Measurements from ENCODE around the gene SEMA4D. TPM values are rescaled to one million over a fixed set of nuclear protein-coding genes. Genes with fewer than 3 reads are reported as not detected.

SEMA4D gene
- total RNA-seq, 1 donor from 2014 or later, result 13.5 TPM

GRCh38 chr9:89519366-89519805, 21.5 kb upstream of the SEMA4D start:
- Histone ChIP-seq H3K27me3 (no peaks in the 10 kb centered on the region), H3K36me3 (no peaks in the 10 kb centered on the region), H3K27ac (no peak overlapping the region), H3K9me3 (no peaks in the 10 kb centered on the region), H3K4me3 (no peak overlapping the region), H3K4me1 (no peaks in the 10 kb centered on the region)
- intact Hi-C loops (cut with DNase I), result no loop called here
- no peak for DNase-seq (ENCODE audit: low spot score in 2 of 2)
- TF ChIP-seq, protein P1, sequence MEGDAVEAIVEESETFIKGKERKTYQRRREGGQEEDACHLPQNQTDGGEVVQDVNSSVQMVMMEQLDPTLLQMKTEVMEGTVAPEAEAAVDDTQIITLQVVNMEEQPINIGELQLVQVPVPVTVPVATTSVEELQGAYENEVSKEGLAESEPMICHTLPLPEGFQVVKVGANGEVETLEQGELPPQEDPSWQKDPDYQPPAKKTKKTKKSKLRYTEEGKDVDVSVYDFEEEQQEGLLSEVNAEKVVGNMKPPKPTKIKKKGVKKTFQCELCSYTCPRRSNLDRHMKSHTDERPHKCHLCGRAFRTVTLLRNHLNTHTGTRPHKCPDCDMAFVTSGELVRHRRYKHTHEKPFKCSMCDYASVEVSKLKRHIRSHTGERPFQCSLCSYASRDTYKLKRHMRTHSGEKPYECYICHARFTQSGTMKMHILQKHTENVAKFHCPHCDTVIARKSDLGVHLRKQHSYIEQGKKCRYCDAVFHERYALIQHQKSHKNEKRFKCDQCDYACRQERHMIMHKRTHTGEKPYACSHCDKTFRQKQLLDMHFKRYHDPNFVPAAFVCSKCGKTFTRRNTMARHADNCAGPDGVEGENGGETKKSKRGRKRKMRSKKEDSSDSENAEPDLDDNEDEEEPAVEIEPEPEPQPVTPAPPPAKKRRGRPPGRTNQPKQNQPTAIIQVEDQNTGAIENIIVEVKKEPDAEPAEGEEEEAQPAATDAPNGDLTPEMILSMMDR (IDR thresholded peaks at IDR 0.05), result no peak

- Histone ChIP-seq H3K27me3 (no peaks in the 10 kb centered on the region), H3K4me3 (no peak overlapping the region), H3K27ac (no peak overlapping the region), H3K4me1 (no peaks in the 10 kb centered on the region), H3K9me3 (no peaks in the 10 kb centered on the region), H3K36me3 (no peaks in the 10 kb centered on the region)
- TF ChIP-seq, protein P1 (IDR thresholded peaks at IDR 0.05), result no peak
- intact Hi-C loops (cut with DNase I), result no loop called here
- DNase-seq (ENCODE audit: low spot score in 2 of 2), result no peak
These were observed 20.8 kb upstream of the SEMA4D start for GRCh38 chr9:89518466-89519365.

- no peak for DNase-seq (ENCODE audit: low spot score in 2 of 2)
- Histone ChIP-seq H3K27me3 (no peaks in the 10 kb centered on the region), H3K4me1 (no peaks in the 10 kb centered on the region), H3K9me3 (no peaks in the 10 kb centered on the region), H3K4me3 (no peak overlapping the region), H3K27ac (no peak overlapping the region), H3K36me3 (no peaks in the 10 kb centered on the region)
- TF ChIP-seq, protein P1 (IDR thresholded peaks at IDR 0.05), result no peak
- intact Hi-C loops (cut with DNase I), result no loop called here
These were observed 17.5 kb upstream of the SEMA4D start for GRCh38 chr9:89515416-89515815.

GRCh38 chr9:89514956-89515355, 17.0 kb upstream of the SEMA4D start:
- Histone ChIP-seq H3K4me1 (no peaks in the 10 kb centered on the region), H3K9me3 (no peaks in the 10 kb centered on the region), H3K36me3 (no peaks in the 10 kb centered on the region), H3K27ac (no peak overlapping the region), H3K27me3 (no peaks in the 10 kb centered on the region), H3K4me3 (no peak overlapping the region)
- TF ChIP-seq, protein P1 (IDR thresholded peaks at IDR 0.05), result no peak
- no peak for DNase-seq (ENCODE audit: low spot score in 2 of 2)
- intact Hi-C loops (cut with DNase I), result no loop called here

DNA sequence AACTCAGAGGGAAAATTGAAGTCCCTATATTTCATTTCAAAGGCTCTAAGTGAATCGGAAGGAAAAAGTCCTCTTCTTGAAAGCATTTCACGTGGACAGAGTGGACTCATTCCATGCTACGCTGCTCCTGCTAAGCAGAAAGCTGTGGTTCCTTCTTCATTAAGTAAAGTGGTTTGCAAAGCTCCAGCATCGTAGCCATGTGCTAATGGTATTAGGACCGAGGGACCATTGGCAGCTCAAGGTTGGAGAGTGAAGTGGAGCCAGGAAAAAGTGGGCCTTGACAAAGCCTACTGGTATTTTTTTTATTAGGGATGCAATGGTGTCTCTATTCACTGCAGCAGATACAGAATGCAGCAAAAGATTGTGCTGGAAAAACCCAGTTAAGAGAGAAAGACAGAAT, 16.4 kb upstream of the SEMA4D start:
- H3K4me3 ChIP-seq, result no peak overlapping the region
- H3K4me1 ChIP-seq, result no peaks in the 10 kb centered on the region
- H3K27ac ChIP-seq, result no peak overlapping the region
- no peaks in the 10 kb centered on the region for H3K9me3 ChIP-seq
- no peaks in the 10 kb centered on the region for H3K36me3 ChIP-seq
- intact Hi-C loops (cut with DNase I), result no loop called here
- no peak for DNase-seq (ENCODE audit: low spot score in 2 of 2)
- TF ChIP-seq, protein P1 (IDR thresholded peaks at IDR 0.05), result no peak
- H3K27me3 ChIP-seq, result no peaks in the 10 kb centered on the region

Measured in ascending aorta (tissue), 2 donors.